Posterior cingulate gyrus (tissue), 11 donors: Measurements from ENCODE around the gene WASHC3.

Experiments used
- DNase-seq, 10 donors: peaks; one replicate each; pipeline versions ENCODE4 v3.0.0 to v3.0.0-alpha.2; 2020 to 2021; ENCODE audit warnings: mixed read lengths in 3 of 10
- intact Hi-C: fragments of 100-400 bp; cut with DNase I; formaldehyde crosslinking; loops from one replicate; pipeline ENCODE4 v1.15.1; 2023

WASHC3 gene

DNA sequence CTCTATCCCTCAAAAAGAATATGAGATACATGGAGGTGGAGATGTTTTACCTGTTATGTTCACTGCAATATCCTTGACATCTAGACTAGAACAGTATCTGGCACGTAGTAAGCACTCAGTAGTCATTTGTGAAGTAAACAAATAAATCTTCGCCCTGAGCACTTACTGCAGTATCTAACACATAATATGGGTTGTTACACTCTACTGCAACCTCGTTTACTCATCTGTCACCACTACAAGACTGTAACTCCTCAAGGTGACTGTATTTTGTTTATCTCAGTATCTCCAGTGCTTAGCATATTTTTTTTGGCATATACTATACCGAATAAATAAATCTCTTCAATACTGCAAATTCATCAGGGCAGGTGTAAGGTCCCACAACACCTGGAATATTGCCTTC lies 66.1 kb downstream of the WASHC3 start:
- DNase-seq = no peak
- intact Hi-C loops = no loop called here

DNA sequence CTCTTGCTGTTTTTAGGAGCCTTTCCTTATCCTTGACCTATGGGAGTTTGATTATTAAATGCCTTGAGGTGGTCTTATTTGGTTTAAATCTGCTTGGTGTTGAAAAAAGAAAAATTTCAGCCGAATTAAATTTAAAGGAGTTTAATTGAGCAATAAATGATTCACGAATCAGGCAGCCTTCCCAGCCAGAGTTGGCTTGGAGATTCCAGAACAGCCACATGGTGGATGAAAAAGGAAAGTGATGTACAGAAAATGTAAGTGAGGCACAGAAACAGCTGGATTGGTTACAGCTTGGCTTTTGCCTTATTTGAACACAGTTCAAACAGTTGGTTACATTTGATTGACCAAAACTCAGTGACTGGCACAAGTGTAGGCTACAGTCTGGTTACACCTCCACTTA lies 69.7 kb downstream of the WASHC3 start:
- intact Hi-C loops = no loop called here
- no peak for DNase-seq

DNA sequence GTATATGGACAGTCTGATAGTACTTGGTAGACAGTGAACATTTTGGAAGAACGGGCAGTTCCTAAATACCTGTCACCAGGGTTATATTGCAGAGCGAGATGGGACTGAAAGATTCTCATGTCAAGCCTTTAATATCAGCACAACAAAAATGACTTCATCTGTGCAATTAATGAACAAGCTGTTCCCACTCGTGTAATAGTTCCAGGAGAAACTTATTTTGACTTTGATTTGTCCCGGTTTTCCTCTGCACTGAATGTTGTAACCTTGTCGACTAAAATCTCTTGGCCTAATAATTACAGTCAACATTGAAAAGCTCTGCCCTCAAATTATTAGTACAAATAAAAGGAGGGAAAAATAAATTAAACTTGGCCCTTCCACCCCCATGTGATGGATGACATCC lies 79.5 kb downstream of the WASHC3 start:
- intact Hi-C loops = no loop called here
- no peak for DNase-seq

DNA sequence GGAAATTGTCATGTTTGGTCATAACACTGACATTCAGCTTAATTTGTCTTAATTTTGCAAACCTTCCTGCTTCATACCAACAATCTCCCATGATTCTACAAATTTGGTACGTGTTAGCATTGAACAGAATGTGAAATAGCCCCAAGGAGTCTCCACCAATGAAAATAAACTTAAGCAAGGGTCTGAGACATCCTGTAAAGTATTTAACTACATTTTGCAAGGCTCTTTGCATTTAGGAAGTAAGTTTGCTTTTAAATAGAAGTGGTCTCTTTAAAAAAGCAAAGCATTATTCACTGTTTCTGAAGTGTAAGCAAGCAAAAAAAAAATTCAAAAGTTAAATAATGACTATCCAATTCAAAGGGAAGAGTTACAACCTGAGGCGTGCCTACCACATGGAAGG lies 79.9 kb downstream of the WASHC3 start:
- intact Hi-C loops = no loop called here

DNA sequence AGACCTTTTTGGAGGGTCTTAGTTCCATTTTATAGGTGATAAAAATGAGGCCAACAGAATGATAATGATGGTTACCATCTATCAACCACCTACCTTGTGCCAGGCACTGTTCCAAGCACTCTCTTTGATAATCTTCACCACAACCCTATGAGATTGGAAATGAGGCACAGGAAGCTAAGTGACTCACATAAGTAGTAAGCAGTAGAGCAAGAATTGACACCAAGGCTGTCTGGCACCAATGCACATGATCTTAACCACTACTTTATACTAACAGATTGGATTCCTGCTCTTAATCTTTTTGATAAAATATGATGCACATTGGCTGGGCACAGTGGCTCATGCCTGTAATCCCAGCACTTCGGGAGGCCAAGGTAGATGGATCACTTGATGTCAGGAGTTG lies 93.0 kb downstream of the WASHC3 start:
- no peak for DNase-seq
- intact Hi-C loops = no loop called here

More for the DNA sequence above, 79.9 kb downstream of the WASHC3 start:
- DNase-seq = no peak

DNA sequence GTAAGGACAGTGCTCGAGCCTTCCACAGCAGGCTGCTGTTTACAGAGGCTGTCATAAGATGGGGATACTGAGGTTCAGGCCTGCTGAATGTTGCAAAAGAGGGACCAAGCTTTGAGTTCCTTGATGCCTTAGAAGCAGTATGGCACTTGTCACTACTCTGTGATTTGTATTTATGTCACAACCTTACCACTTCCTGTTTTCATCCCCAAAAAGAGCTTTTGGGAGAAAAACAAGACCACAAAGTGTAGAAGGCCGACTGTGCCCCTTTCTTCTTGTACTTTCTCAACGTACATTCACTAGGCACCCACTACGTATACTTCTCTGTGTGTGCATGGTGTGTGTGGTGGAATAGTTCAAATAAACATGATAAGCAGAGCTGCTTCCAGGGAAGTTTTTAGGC lies 94.3 kb downstream of the WASHC3 start:
- intact Hi-C loops = no loop called here
- DNase-seq = no peak

DNA sequence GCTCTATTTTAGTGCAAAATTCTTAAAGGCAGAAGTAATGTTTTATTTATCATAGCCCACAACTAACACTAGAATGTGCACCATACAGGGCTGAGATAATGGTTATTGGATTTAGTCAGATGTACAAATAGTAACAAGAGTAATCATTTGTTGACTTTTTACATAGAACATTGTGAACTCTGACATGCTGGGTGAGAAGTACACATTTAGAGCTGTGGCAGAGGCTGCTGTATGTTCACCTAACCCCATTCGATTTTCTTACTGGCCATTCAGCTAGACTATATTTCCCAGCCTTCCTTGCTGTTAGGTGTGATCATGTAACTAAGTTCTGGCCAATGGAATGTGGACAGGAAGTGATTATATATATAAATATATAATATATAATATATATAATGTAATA lies 95.3 kb downstream of the WASHC3 start:
- intact Hi-C loops = no loop called here
- no peak for DNase-seq

DNA sequence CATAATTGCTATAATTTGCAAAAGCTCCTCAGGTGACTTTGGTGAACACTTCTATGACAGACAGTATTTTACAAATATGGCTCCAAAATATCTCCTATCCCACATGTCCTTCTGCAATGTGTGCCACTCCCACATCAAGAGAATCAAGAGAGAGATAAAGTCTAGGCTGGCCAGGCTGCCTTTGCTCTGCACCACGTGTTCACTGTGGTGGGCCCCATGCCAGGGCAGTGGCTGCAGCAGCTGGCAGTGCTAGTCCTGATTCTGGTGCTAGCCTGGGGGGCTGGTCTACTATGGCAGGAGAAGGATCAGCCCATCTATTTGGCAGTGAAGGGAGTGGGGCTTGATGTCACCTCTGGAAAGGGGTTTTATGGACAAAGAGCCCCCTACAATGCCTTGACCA lies 98.1 kb downstream of the WASHC3 start:
- intact Hi-C loops = no loop called here
- DNase-seq = peak in 1 of 10 donors; percentile 31
